Ovary (tissue), 3 donors: Measurements from ENCODE around the gene MAPKAPK2.
"Not testable (repeated sequence)": the region's sequence is repeated elsewhere in the genome, so short reads cannot be mapped to it uniquely, and the experiment has no call there.

Experiments
- CTCF ChIP-seq, 3 donors: fragments of 450-650 bp in 2 of 3; fragments of 200-600 bp in 1 of 3; IDR thresholded peaks; one replicate each; pipeline versions ENCODE4 v1.5.1 to v1.8.0; 2016 to 2022; ENCODE audit warnings: antibody characterized with exemption in 3 of 3, mild to moderate bottlenecking in 1 of 3
- EP300 ChIP-seq: sonication (generic); formaldehyde crosslinking; IDR thresholded peaks from one replicate; pipeline ENCODE4 v1.6.1; 2017; ENCODE audit warnings: antibody characterized with exemption
- donor health status: DM: no; HTN: no; CAD: no.

- TF ChIP-seq CTCF (IDR thresholded peaks at IDR 0.05); EP300: not testable (repeated sequence)
Measured at GRCh38 chr1:206778911-206779310, 94.2 kb downstream of the MAPKAPK2 start.
